PC-3 (cell line): ENCODE data around the gene TMEM178B. TPM values are rescaled to one million over a fixed set of nuclear protein-coding genes. Genes with fewer than 3 reads are reported as not detected.

Experiments
- ATAC-seq: fragments of 200-7000 bp; cut with Tn5 transposase; 2 replicates; pipeline ENCODE4 v1.9.1; 2020; ENCODE audit warnings: mild to moderate bottlenecking, moderate library complexity
- BruUV-seq: library from RNA; stranded (reverse); fragments of 400-500 nt; replicated peaks from 2 replicates; lab custom pipeline; 2021; lab: Mats Ljungman, UMichigan
- CTCF ChIA-PET: fragments of 300-600 bp; sonication (Branson Sonifier 250); formaldehyde crosslinking; loops from one replicate; lab custom pipeline; 2022; ENCODE audit warnings: antibody characterized with exemption; lab: Charles Lee
- POLR2A ChIA-PET: fragments of 300-600 bp; sonication (Branson Sonifier 250); formaldehyde crosslinking; loops from one replicate; lab custom pipeline; 2022; ENCODE audit warnings: antibody characterized with exemption; ENCODE audit not compliant: unreplicated experiment; lab: Charles Lee
- DNase-seq: peaks from one replicate; pipeline ENCODE4 v3.0.0-alpha.2; 2015
- H2AFZ ChIP-seq: fragments of 300-600 bp; sonication (generic); 2 replicates; pipeline ENCODE4 v1.6.0; 2016; ENCODE audit warnings: antibody characterized with exemption, low read length
- H3F3A ChIP-seq: fragments of 300-600 bp; sonication (generic); one replicate; pipeline ENCODE4 v1.6.0; 2017; ENCODE audit warnings: antibody characterized with exemption, low read length, control low read depth, mild to moderate bottlenecking; ENCODE audit not compliant: unreplicated experiment
- H3K27ac ChIP-seq: fragments of 300-600 bp; sonication (generic); 2 replicates; pipeline ENCODE4 v1.5.1; 2016; ENCODE audit warnings: mild to moderate bottlenecking, low read length
- H3K27me3 ChIP-seq: fragments of 300-600 bp; sonication (generic); 2 replicates; pipeline ENCODE4 v1.6.1; 2016; ENCODE audit warnings: low read length, mixed read lengths
- H3K36me3 ChIP-seq: fragments of 300-600 bp; sonication (generic); 2 replicates; pipeline ENCODE4 v1.6.1; 2016; ENCODE audit warnings: low read depth, mixed run types, low read length, mixed read lengths
- H3K4me1 ChIP-seq: fragments of 300-600 bp; sonication (generic); 2 replicates; pipeline ENCODE4 v1.5.1; 2016; ENCODE audit warnings: low read length; ENCODE audit not compliant: insufficient read depth
- H3K4me2 ChIP-seq: fragments of 300-600 bp; sonication (generic); 2 replicates; pipeline ENCODE4 v1.6.0; 2016; ENCODE audit warnings: low read length
- H3K4me3 ChIP-seq: fragments of 300-600 bp; sonication (generic); 2 replicates; pipeline ENCODE4 v1.5.1; 2016; ENCODE audit warnings: mild to moderate bottlenecking, low read length, mixed read lengths
- H3K79me2 ChIP-seq: fragments of 300-600 bp; sonication (generic); 2 replicates; pipeline ENCODE4 v1.6.1; 2017; ENCODE audit warnings: low read length, mixed read lengths
- H3K9ac ChIP-seq: fragments of 300-600 bp; sonication (generic); 2 replicates; pipeline ENCODE4 v1.6.0; 2016; ENCODE audit warnings: mild to moderate bottlenecking, low read length
- H3K9me2 ChIP-seq: fragments of 300-600 bp; sonication (generic); replicated peaks from 2 replicates; pipeline ENCODE4 v1.6.1; 2016; ENCODE audit warnings: mixed run types, low read length, mixed read lengths
- H3K9me3 ChIP-seq: fragments of 300-600 bp; sonication (generic); 2 replicates; pipeline ENCODE4 v1.6.1; 2016; ENCODE audit warnings: low read length, mixed read lengths
- H4K20me1 ChIP-seq: fragments of 300-600 bp; sonication (generic); 2 replicates; pipeline ENCODE4 v1.6.1; 2016; ENCODE audit warnings: low read length, mixed read lengths
- CTCF ChIP-seq: fragments of 300-600 bp; sonication (generic); conservative IDR thresholded peaks from 2 replicates; pipeline ENCODE4 v1.5.1; 2017; ENCODE audit warnings: antibody characterized with exemption, low read depth, mild to moderate bottlenecking, low read length
- EZH2 ChIP-seq: fragments of 300-600 bp; sonication (generic); IDR thresholded peaks from one replicate; pipeline ENCODE4 v1.6.1; 2017; ENCODE audit warnings: antibody characterized with exemption, mild to moderate bottlenecking, low read length; ENCODE audit not compliant: unreplicated experiment
- EZH2phosphoT487 ChIP-seq: fragments of 300-600 bp; sonication (generic); IDR thresholded peaks from 2 replicates; pipeline ENCODE4 v1.6.1; 2018; ENCODE audit warnings: mild to moderate bottlenecking, antibody characterized with exemption, low read length, borderline replicate concordance
- intact Hi-C: fragments of 100-400 bp; cut with micrococcal nuclease; formaldehyde crosslinking; loops from 2 replicates; pipeline ENCODE4 v1.9.0; 2023
- total RNA-seq: library from RNA; depleted of rRNA; stranded (reverse); fragments of >200 nt; gene quantifications from 2 replicates; pipeline ENCODE4 v1.2.3, GENCODE V29; 2014

Gene TMEM178B
- total RNA-seq, 1 experiment from 2014 or later = 0.29 TPM

- POLR2A ChIA-PET = no interaction called here
- H2AFZ ChIP-seq = no peak overlapping the region
- no peak overlapping the region for H3K27ac ChIP-seq
- no peaks in the 10 kb centered on the region for H3K9me2 ChIP-seq
- H3K4me3 ChIP-seq = no peak overlapping the region
- no peaks in the 10 kb centered on the region for H3K9me3 ChIP-seq
- H3K27me3 ChIP-seq = peaks cover 29% of the 10 kb centered on the region; the same call in 1 of the 2 replicates
- DNase-seq = no peak
- H3K9ac ChIP-seq = no peak overlapping the region
- no peak for ATAC-seq
- no peaks in the 10 kb centered on the region for H3F3A ChIP-seq
- H3K4me1 ChIP-seq = no peaks in the 10 kb centered on the region
- no peaks in the 10 kb centered on the region for H3K36me3 ChIP-seq
- H4K20me1 ChIP-seq = no peaks in the 10 kb centered on the region
- TF ChIP-seq CTCF (no peak), EZH2phosphoT487 (no peak), EZH2 (no peak)
- CTCF ChIA-PET = no interaction called here
- H3K4me2 ChIP-seq = no peak overlapping the region
- intact Hi-C loops = no loop called here
- no TSS peak for BruUV-seq
- no peaks in the 10 kb centered on the region for H3K79me2 ChIP-seq
Observed at GRCh38 chr7:141290973-141291372, 217.1 kb downstream of the TMEM178B start.

GRCh38 chr7:141291541-141291940 is 217.7 kb downstream of the TMEM178B start:
- TF ChIP-seq EZH2phosphoT487 (no peak), CTCF (no peak), EZH2 (no peak)
- intact Hi-C loops = no loop called here
- H3K4me1 ChIP-seq = no peaks in the 10 kb centered on the region
- no peaks in the 10 kb centered on the region for H3F3A ChIP-seq
- DNase-seq (no peak), ATAC-seq (no peak)
- H3K9me2 ChIP-seq = no peaks in the 10 kb centered on the region
- H3K27ac ChIP-seq = no peak overlapping the region
- H3K9ac ChIP-seq = no peak overlapping the region
- peaks cover 29% of the 10 kb centered on the region; the same call in 1 of the 2 replicates for H3K27me3 ChIP-seq
- no peak overlapping the region for H3K4me3 ChIP-seq
- POLR2A ChIA-PET = no interaction called here
- no peaks in the 10 kb centered on the region for H3K9me3 ChIP-seq
- H3K36me3 ChIP-seq = no peaks in the 10 kb centered on the region
- CTCF ChIA-PET = no interaction called here
- H3K4me2 ChIP-seq = no peak overlapping the region
- H2AFZ ChIP-seq = no peak overlapping the region
- BruUV-seq = no TSS peak
- H3K79me2 ChIP-seq = no peaks in the 10 kb centered on the region
- H4K20me1 ChIP-seq = no peaks in the 10 kb centered on the region

GRCh38 chr7:141294143-141294829 is 220.4 kb downstream of the TMEM178B start:
- intact Hi-C loops = no loop called here

More at GRCh38 chr7:141294143-141294829, 220.4 kb downstream of the TMEM178B start:
- Histone ChIP-seq H3K36me3 (no peaks in the 10 kb centered on the region), H3K4me1 (no peaks in the 10 kb centered on the region), H3K9ac (no peak overlapping the region), H3K9me2 (no peaks in the 10 kb centered on the region), H4K20me1 (no peaks in the 10 kb centered on the region), H3K4me2 (no peak overlapping the region), H3F3A (no peaks in the 10 kb centered on the region), H3K27me3 (peaks cover 24% of the 10 kb centered on the region; the same call in 1 of the 2 replicates), H3K9me3 (no peaks in the 10 kb centered on the region), H2AFZ (no peak overlapping the region), H3K79me2 (no peaks in the 10 kb centered on the region), H3K4me3 (no peak overlapping the region), H3K27ac (no peak overlapping the region)
- BruUV-seq = no TSS peak
- ATAC-seq (no peak), DNase-seq (no peak)
- CTCF ChIA-PET = no interaction called here
- POLR2A ChIA-PET = no interaction called here
- TF ChIP-seq EZH2phosphoT487 (no peak), CTCF (no peak), EZH2 (no peak)
